GM12875 (cell line): ENCODE data around the gene GMCL1.

ENCODE experiments used
- H3K4me3 ChIP-seq: one replicate; pipeline ENCODE4 v1.5.1; 2011; ENCODE audit warnings: low read depth, low read length, control low read depth
- CTCF ChIP-seq: IDR thresholded peaks from 2 replicates; pipeline ENCODE4 v1.5.1; 2011; ENCODE audit warnings: low read depth, mild to moderate bottlenecking, control low read depth, inconsistent platforms, low read length, moderate library complexity, borderline replicate concordance; ENCODE audit not compliant: insufficient read depth

GMCL1 gene

GRCh38 chr2:69902213-69902922 is 72.9 kb downstream of the GMCL1 start:
- no peak for TF ChIP-seq CTCF
- H3K4me3 ChIP-seq = peak overlapping the region; percentile 30

- TF ChIP-seq CTCF = no peak
Measured at GRCh38 chr2:69907216-69907615, 77.8 kb downstream of the GMCL1 start.

GRCh38 chr2:69911985-69912563 is 82.6 kb downstream of the GMCL1 start:
- TF ChIP-seq CTCF = peak; percentile 32; the same call in 1 of the 2 replicates
- H3K4me3 ChIP-seq = no peak overlapping the region

More at GRCh38 chr2:69907216-69907615, 77.8 kb downstream of the GMCL1 start:
- H3K4me3 ChIP-seq = no peak overlapping the region

- peak overlapping the region; percentile 70 for H3K4me3 ChIP-seq
- TF ChIP-seq CTCF = 0 out of 2 replicates have a peak, but pooled peaks have one; percentile 5
Measured at GRCh38 chr2:69914164-69914949, 84.9 kb downstream of the GMCL1 start.

GRCh38 chr2:69914950-69915945 is 85.8 kb downstream of the GMCL1 start, which contains the start of gene MXD1:
MXD1 (plus strand) TSS chr2:69915109; CDS start chr2:69915331, 222 bp downstream.
- H3K4me3 ChIP-seq = peak within 1 kb of the TSS; percentile 89
- TF ChIP-seq CTCF = no peak

- TF ChIP-seq CTCF = no peak
- no peak overlapping the region for H3K4me3 ChIP-seq
Measured at GRCh38 chr2:69916106-69916505, 86.6 kb downstream of the GMCL1 start.
